OCI-LY1 (cell line): ENCODE results near the gene SSBP4.

Experiments used
- H2AFZ ChIP-seq: fragments of 200-600 bp; sonication (generic), shearing (Covaris generic); 2 replicates; pipeline ENCODE4 v1.6.0; 2014; ENCODE audit warnings: antibody characterized with exemption, mild to moderate bottlenecking, low read length
- H3F3A ChIP-seq: fragments of 200-600 bp; sonication (generic), shearing (Covaris generic); 2 replicates; pipeline ENCODE4 v1.6.0; 2014; ENCODE audit warnings: mild to moderate bottlenecking, antibody characterized with exemption, low read length, moderate library complexity; ENCODE audit not compliant: insufficient read depth
- H3K27ac ChIP-seq: fragments of 200-600 bp; sonication (generic); 2 replicates; pipeline ENCODE4 v1.5.1; 2014; ENCODE audit warnings: low read length, mixed run types, mild to moderate bottlenecking, low read depth; ENCODE audit not compliant: poor library complexity, severe bottlenecking
- H3K27me3 ChIP-seq: fragments of 200-600 bp; sonication (generic); 2 replicates; pipeline ENCODE4 v1.6.0; 2014; ENCODE audit warnings: antibody characterized with exemption, mild to moderate bottlenecking, low read length, moderate library complexity; ENCODE audit not compliant: insufficient read depth
- H3K36me3 ChIP-seq: fragments of 200-600 bp; sonication (generic); 2 replicates; pipeline ENCODE4 v1.6.1; 2014; ENCODE audit warnings: mild to moderate bottlenecking, antibody characterized with exemption, low read length, moderate library complexity, mixed read lengths; ENCODE audit not compliant: insufficient read depth
- H3K4me1 ChIP-seq: fragments of 200-600 bp; sonication (generic); 2 replicates; pipeline ENCODE4 v1.5.1; 2014; ENCODE audit warnings: mild to moderate bottlenecking, low read length, moderate library complexity; ENCODE audit not compliant: insufficient read depth, severe bottlenecking
- H3K4me2 ChIP-seq: fragments of 200-600 bp; sonication (generic), shearing (Covaris generic); 2 replicates; pipeline ENCODE4 v1.6.1; 2014; ENCODE audit warnings: low read length
- H3K4me3 ChIP-seq: fragments of 200-600 bp; sonication (generic); 2 replicates; pipeline ENCODE4 v1.5.1; 2014; ENCODE audit warnings: low read length, low read depth, mild to moderate bottlenecking, mixed read lengths; ENCODE audit not compliant: poor library complexity, severe bottlenecking
- H3K79me2 ChIP-seq: fragments of 200-600 bp; shearing (Covaris generic); 2 replicates; pipeline ENCODE4 v1.6.1; 2016; ENCODE audit warnings: mixed run types, low read length, mixed read lengths; ENCODE audit not compliant: insufficient read depth
- H3K9ac ChIP-seq: fragments of 200-600 bp; sonication (generic), shearing (Covaris generic); 2 replicates; pipeline ENCODE4 v1.6.1; 2014; ENCODE audit warnings: mild to moderate bottlenecking, low read length, mixed read lengths
- H3K9me2 ChIP-seq: fragments of 200-600 bp; sonication (generic), shearing (Covaris generic); 2 replicates; pipeline ENCODE4 v1.6.1; 2014; ENCODE audit warnings: low read depth, mild to moderate bottlenecking, low read length, mixed read lengths
- H3K9me3 ChIP-seq: fragments of 200-600 bp; shearing (Covaris generic); 2 replicates; pipeline ENCODE4 v1.6.1; 2014; ENCODE audit warnings: low read length, mixed read lengths
- H4K20me1 ChIP-seq: fragments of 200-600 bp; sonication (generic), shearing (Covaris generic); 2 replicates; pipeline ENCODE4 v1.6.0; 2016; ENCODE audit warnings: mild to moderate bottlenecking, low read length; ENCODE audit not compliant: insufficient read depth
- EZH2 ChIP-seq: fragments of 200-600 bp; sonication (generic), shearing (Covaris generic); IDR thresholded peaks from 2 replicates; pipeline ENCODE4 v1.8.0; 2017; ENCODE audit warnings: borderline replicate concordance, mixed run types, mild to moderate bottlenecking, antibody characterized with exemption, low read length, moderate library complexity, mixed read lengths
- TF ChIP-seq, protein P1 (sequence below): fragments of 200-600 bp; sonication (generic), shearing (Covaris generic); IDR thresholded peaks from 2 replicates; pipeline ENCODE4 v1.5.1; 2017; ENCODE audit warnings: mild to moderate bottlenecking, antibody characterized with exemption, low read length, moderate library complexity, mixed read lengths

SSBP4 gene

DNA sequence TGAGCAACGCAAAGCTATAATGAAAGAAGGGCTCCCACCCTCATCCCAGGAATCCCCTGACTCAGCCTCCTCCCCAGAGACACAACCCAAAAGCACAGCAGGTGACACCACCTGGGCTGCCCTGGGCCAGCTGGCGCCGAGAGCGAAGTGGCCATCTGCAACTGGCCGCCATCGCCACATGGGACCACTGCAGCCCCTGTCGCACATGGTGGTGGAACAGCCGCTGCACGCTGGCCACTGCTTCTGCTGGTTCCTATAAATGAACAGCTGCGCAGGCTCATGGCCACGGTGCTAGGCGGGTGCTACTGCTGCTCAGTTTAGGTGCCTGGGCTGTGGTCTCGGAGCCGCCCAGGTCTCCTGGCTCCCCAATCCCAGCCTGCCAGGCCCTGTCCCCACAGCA, 30.4 kb downstream of the SSBP4 start:
- TF ChIP-seq, protein P1, sequence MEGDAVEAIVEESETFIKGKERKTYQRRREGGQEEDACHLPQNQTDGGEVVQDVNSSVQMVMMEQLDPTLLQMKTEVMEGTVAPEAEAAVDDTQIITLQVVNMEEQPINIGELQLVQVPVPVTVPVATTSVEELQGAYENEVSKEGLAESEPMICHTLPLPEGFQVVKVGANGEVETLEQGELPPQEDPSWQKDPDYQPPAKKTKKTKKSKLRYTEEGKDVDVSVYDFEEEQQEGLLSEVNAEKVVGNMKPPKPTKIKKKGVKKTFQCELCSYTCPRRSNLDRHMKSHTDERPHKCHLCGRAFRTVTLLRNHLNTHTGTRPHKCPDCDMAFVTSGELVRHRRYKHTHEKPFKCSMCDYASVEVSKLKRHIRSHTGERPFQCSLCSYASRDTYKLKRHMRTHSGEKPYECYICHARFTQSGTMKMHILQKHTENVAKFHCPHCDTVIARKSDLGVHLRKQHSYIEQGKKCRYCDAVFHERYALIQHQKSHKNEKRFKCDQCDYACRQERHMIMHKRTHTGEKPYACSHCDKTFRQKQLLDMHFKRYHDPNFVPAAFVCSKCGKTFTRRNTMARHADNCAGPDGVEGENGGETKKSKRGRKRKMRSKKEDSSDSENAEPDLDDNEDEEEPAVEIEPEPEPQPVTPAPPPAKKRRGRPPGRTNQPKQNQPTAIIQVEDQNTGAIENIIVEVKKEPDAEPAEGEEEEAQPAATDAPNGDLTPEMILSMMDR, result no peak
- TF ChIP-seq EZH2, result no peak
- Histone ChIP-seq H3K4me2 (no peak overlapping the region), H3K9ac (no peak overlapping the region), H3K4me1 (no peaks in the 10 kb centered on the region), H3K79me2 (no peaks in the 10 kb centered on the region), H3K27ac (no peak overlapping the region), H4K20me1 (no peaks in the 10 kb centered on the region), H3K9me3 (no peaks in the 10 kb centered on the region), H3K36me3 (peaks cover 29% of the 10 kb centered on the region), H3K27me3 (no peaks in the 10 kb centered on the region), H3F3A (no peaks in the 10 kb centered on the region), H3K4me3 (no peak overlapping the region), H3K9me2 (no peaks in the 10 kb centered on the region), H2AFZ (no peak overlapping the region)

DNA sequence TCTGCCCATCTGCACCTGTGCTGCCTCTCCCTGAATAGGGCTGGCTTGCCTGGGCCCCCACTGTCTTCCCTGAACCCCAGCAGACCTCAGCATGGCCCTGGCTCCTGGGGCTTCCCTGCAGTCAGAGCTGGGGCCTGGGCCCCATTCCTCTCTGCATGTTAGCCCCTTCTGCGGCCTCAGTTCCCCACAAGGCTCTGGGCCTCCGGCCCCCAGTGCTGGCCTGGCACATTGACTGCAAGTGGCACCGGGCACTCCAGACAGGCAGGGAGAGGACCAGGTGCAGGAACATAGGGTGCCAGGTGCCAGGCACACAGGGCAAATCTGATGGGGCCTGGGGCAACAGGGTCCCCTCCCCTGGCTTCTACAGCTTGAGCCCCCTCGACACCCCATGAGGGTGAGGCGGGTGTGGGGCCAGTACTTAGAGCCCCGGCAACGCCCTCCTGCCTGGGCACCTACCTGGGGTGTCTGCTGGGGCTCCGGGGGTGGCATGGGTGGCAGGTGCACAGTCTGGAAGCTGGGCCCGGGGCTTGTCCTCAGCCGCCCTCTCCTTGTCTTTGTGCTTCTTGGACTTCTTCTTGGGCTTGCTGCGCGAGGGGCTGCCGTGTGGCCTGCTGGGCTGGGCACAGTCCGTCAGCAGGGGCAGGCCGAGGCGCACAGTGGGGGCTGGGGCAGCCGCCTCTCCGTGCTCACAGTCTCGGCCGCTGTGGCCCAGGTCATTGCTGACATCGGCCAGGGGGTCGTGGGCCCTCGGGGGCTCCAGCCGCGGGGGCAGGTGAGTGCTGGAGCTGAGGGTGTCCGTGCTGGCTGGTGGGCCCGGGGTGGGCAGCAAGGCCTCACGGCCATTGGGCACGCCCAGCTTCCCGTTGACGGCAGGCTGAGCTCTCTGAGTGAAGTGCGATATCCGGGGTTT, 31.1 kb downstream of the SSBP4 start:
- no peaks in the 10 kb centered on the region for H3K27me3 ChIP-seq
- H3K4me1 ChIP-seq, result no peaks in the 10 kb centered on the region
- H3K36me3 ChIP-seq, result peaks cover 23% of the 10 kb centered on the region
- H4K20me1 ChIP-seq, result no peaks in the 10 kb centered on the region
- no peak for TF ChIP-seq EZH2
- TF ChIP-seq, protein P1, result no peak
- H3F3A ChIP-seq, result no peaks in the 10 kb centered on the region
- H3K4me3 ChIP-seq, result no peak overlapping the region
- H2AFZ ChIP-seq, result no peak overlapping the region
- H3K27ac ChIP-seq, result no peak overlapping the region
- no peaks in the 10 kb centered on the region for H3K79me2 ChIP-seq
- no peaks in the 10 kb centered on the region for H3K9me2 ChIP-seq
- H3K9me3 ChIP-seq, result no peaks in the 10 kb centered on the region
- H3K9ac ChIP-seq, result no peak overlapping the region
- H3K4me2 ChIP-seq, result no peak overlapping the region

DNA sequence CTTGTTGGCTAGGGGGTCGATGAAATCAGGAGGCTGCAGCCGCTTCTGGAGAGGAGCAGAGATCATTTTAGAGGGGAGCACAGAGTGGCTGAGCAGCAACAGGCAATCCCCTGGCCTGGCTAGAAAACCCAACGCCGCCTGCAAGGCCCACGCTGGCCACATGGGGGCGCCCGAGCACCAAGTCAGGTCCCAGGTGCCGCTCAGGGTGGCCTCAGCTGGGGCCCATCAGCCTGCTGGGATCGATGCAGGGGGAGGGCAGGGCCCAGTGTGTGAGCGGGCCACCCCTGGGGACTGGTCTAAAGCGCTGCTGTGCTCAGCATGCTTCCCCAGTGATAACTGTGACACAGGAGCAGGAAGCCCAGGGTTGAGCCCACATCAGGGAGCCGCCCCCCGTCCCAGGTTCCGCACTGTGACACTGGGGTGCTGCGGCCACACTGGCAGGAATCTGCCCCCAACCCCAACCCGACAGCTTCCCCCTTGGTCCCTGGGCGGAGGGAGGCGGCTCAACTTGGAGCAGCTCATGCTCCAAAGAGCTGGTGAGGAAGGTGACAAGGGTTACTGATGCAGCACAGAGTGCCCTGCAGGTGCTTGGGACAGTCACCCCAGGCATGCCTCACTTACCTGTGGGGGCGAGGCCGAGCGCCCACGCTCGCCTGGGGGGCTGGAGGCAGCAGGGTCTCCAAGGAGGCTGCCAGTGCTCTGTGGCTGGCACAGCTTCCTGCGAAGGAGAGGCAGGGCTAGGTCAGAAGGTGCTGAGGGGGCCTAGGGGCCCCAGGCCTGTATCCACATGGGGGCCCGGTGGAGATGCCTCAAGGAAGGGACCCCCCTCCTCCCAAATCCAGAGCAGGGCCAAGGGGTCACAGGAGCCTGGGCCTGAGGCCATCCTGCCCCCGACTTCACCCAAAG, 32.0 kb downstream of the SSBP4 start:
- Histone ChIP-seq H3K9me2 (no peaks in the 10 kb centered on the region), H2AFZ (no peak overlapping the region), H3K4me2 (no peak overlapping the region), H3K9me3 (no peaks in the 10 kb centered on the region), H3K4me3 (no peak overlapping the region), H3K9ac (no peak overlapping the region), H3K27ac (no peak overlapping the region), H3K27me3 (no peaks in the 10 kb centered on the region), H3K36me3 (peaks cover 19% of the 10 kb centered on the region), H3K4me1 (no peaks in the 10 kb centered on the region), H4K20me1 (no peaks in the 10 kb centered on the region), H3K79me2 (no peaks in the 10 kb centered on the region), H3F3A (no peaks in the 10 kb centered on the region)
- TF ChIP-seq EZH2, result no peak
- TF ChIP-seq, protein P1, result peak; percentile 97
